HepG2 (cell line): ENCODE results near the gene RPL4. TPM values are rescaled to one million over a fixed set of nuclear protein-coding genes. Genes with fewer than 3 reads are reported as not detected.
A peak's percentile ranks its signal among the peaks of the same experiment; 100 is the strongest.
"Not testable (repeated sequence)": the region's sequence is repeated elsewhere in the genome, so short reads cannot be mapped to it uniquely, and the experiment has no call there.

ENCODE experiments used
- ATAC-seq: fragments of 200-7000 bp; cut with Tn5 transposase; 3 replicates; pipeline ENCODE4 v1.9.1; 2020; ENCODE audit warnings: mild to moderate bottlenecking, moderate library complexity
- BruUV-seq: library from RNA; stranded (reverse); fragments of 400-500 nt; replicated peaks from 2 replicates; lab custom pipeline; 2021; lab: Mats Ljungman, UMichigan
- CTCF ChIA-PET: fragments of 300-600 bp; formaldehyde crosslinking; extraction: SDS; loops from one replicate; lab custom pipeline; 2021; ENCODE audit warnings: low total read pairs, inconsistent platforms, low intra/inter-chr PET ratio; lab: Yijun Ruan, JAX
- POLR2A ChIA-PET: fragments of 350-600 bp; sonication (Branson Sonifier 250); formaldehyde crosslinking; loops from one replicate; lab custom pipeline; 2020; ENCODE audit warnings: antibody characterized with exemption, inconsistent platforms; lab: Yijun Ruan, JAX
- DNase-seq: peaks from one replicate; pipeline ENCODE4 v3.0.0-alpha.2; 2015; ENCODE audit warnings: low spot score
- FAIRE-seq: peaks from 3 replicates; lab custom pipeline; 2011; peaks lifted over from hg19 to GRCh38; lab: Jason Lieb, UNC
- H2AFZ ChIP-seq: one replicate; pipeline ENCODE4 v1.6.1; 2011; ENCODE audit warnings: low read length, inconsistent platforms
- H3K27ac ChIP-seq: fragments of 300-600 bp; 3 replicates; pipeline ENCODE4 v1.8.0; 2011; ENCODE audit warnings: mixed run types, mild to moderate bottlenecking, mixed read lengths, low read length, inconsistent platforms; ENCODE audit not compliant: insufficient read depth; ENCODE audit errors: extremely low read length
- H3K27me3 ChIP-seq, 2 experiments: fragments of 200-600 bp in 1 of 2; 2 replicates in 1 of 2; 3 replicates in 1 of 2; pipeline versions ENCODE4 v1.6.0 to v1.8.0; 2011; ENCODE audit warnings: low read length in 2 of 2, mild to moderate bottlenecking in 2 of 2, moderate library complexity in 2 of 2, inconsistent platforms in 1 of 2; ENCODE audit not compliant: insufficient read depth in 2 of 2, control insufficient read depth in 1 of 2
- H3K36me3 ChIP-seq, 2 experiments: fragments of 200-600 bp in 1 of 2; replicated peaks in 1 of 2; 2 replicates in 1 of 2; 3 replicates in 1 of 2; pipeline versions ENCODE4 v1.5.1 to v1.8.0; 2011; ENCODE audit warnings: low read length in 2 of 2, inconsistent platforms in 1 of 2; ENCODE audit not compliant: insufficient read depth in 2 of 2, control insufficient read depth in 1 of 2
- H3K4me1 ChIP-seq: 2 replicates; pipeline ENCODE4 v1.5.1; 2012; ENCODE audit warnings: low read length, inconsistent platforms; ENCODE audit not compliant: insufficient read depth
- H3K4me2 ChIP-seq: 2 replicates; pipeline ENCODE4 v1.6.0; 2011; ENCODE audit warnings: low read depth, low read length, inconsistent platforms
- H3K4me3 ChIP-seq, 3 experiments: fragments of 200-600 bp in 1 of 3; sonication (generic), shearing (Covaris generic) in 1 of 3; replicated peaks in 1 of 3; 2 replicates each; pipeline ENCODE4 v1.5.1; 2011 to 2016; ENCODE audit warnings: low read length in 3 of 3, inconsistent platforms in 2 of 3, low read depth in 2 of 3, mild to moderate bottlenecking in 2 of 3, control low read depth in 1 of 3, mixed read lengths in 1 of 3; ENCODE audit not compliant: insufficient read depth in 1 of 3
- H3K79me2 ChIP-seq: one replicate; pipeline ENCODE4 v1.6.1; 2011; ENCODE audit warnings: low read length, inconsistent platforms; ENCODE audit not compliant: insufficient read depth
- H3K9ac ChIP-seq: 2 replicates; pipeline ENCODE4 v1.6.0; 2011; ENCODE audit warnings: mild to moderate bottlenecking, low read depth, low read length, inconsistent platforms; ENCODE audit not compliant: insufficient read depth
- H3K9me3 ChIP-seq: 2 replicates; pipeline ENCODE4 v1.5.1; 2012; ENCODE audit warnings: mild to moderate bottlenecking, low read length
- H4K20me1 ChIP-seq: 2 replicates; pipeline ENCODE4 v1.6.0; 2011; ENCODE audit warnings: inconsistent platforms, mild to moderate bottlenecking, low read length, moderate library complexity; ENCODE audit not compliant: insufficient read depth
- CEBPB ChIP-seq: IDR thresholded peaks from 2 replicates; pipeline ENCODE4 v1.6.1; 2011; ENCODE audit warnings: low read depth, low read length, improper control_type of control experiment, borderline replicate concordance
- ISL2 ChIP-seq: sonication (generic); formaldehyde crosslinking; IDR thresholded peaks from 2 replicates; pipeline ENCODE4 v1.5.0; 2020; ENCODE audit warnings: missing genetic modification reagents
- WGBS: methylation state at CpG from one replicate; pipeline ENCODE4 v1.1.6; 2017; ENCODE audit warnings: low lambda C conversion rate; 5-methylcytosine and 5-hydroxymethylcytosine counted together
- in situ Hi-C: cut with HindIII; loops from 2 replicates; pipeline ENCODE4 v1.10.0; 2017; ENCODE audit warnings: low pct_unique_long_range_greater_than_20kb; ENCODE audit not compliant: extremely low pct_ligation_motif_present
- intact Hi-C: fragments of 100-400 bp; cut with micrococcal nuclease; formaldehyde crosslinking; loops from one replicate; pipeline ENCODE4 v1.10.0; 2022; ENCODE audit not compliant: unreplicated experiment
- polyA plus RNA-seq, 8 experiments: library from polyadenylated mRNA; depleted of rRNA in 3 of 8; stranded (reverse) in 7 of 8; unstranded in 1 of 8; fragments of >200 nt; fragmentation: Illumina TruSeq in 4 of 8; extraction: Trizol in 4 of 8; gene quantifications; 2 replicates each; pipeline versions ENCODE4 v1.2.1 to v1.2.3, GENCODE V29; 2011 to 2016; ENCODE audit warnings: low read depth in 4 of 8, missing spikeins in 1 of 8, mixed read lengths in 1 of 8; ENCODE audit not compliant: insufficient read depth in 1 of 8
- total RNA-seq, 5 experiments: library from RNA; depleted of rRNA; stranded (reverse); fragments of >200 nt; fragmentation: Illumina TruSeq; extraction: Trizol; gene quantifications; 2 replicates each; pipeline ENCODE4 v1.2.3, GENCODE V29; 2016; ENCODE audit warnings: low read depth in 1 of 5
- TF ChIP-seq, protein P1 (sequence below): sonication (generic); formaldehyde crosslinking; IDR thresholded peaks from 2 replicates; pipeline ENCODE4 v1.8.1; 2023; ENCODE audit warnings: mild to moderate bottlenecking, moderate library complexity, missing genetic modification reagents
- TF ChIP-seq, protein P2 (sequence below): sonication (generic); formaldehyde crosslinking; IDR thresholded peaks from 2 replicates; pipeline ENCODE4 v1.5.1; 2020; ENCODE audit warnings: missing genetic modification reagents, mild to moderate bottlenecking, borderline replicate concordance

RPL4 gene
- total and polyA plus RNA-seq, 2 of the 13 experiments (the other 11 are each of a cell fraction or from before 2014, with no cell fraction given) = 3,630 to 3,960 TPM

DNA sequence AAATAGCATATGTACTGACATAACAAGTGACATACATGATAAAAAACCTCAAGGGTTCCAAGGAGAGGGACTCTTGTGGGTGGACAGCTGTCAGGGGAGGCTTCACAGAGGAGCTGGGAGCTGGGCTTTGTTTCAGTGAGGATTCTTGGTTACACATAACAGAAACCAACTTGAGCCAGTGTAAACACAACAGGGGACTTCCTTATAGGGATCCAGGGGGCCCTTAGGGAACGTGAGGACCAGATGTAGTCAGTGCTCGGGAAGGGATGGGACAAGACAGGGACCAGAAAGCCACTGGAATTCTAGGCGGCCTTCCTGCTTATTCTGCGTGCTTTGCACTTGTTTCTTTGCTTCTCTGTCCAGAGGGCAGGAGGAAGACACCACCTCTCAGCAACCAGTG lies 42.0 kb downstream of the RPL4 start (continued):
- TF ChIP-seq, protein P1, sequence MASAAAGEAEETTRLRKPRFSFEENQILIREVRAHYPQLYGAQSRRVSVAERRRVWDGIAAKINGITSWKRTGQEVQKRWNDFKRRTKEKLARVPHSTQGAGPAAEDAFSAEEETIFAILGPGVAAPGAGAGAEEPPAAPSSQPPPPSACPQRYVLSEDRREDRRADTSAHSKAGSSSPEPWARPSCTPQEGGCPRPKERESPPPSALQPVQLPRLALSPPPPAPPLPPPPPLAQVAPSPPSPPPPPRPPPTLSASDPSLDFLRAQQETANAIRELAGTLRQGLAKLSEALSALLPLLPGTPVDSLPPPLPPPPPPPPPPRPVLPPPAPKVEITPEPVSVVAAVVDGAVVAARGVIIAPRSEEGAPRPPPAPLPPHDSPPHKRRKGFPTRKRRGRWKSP = no peak
- TF ChIP-seq, protein P2, sequence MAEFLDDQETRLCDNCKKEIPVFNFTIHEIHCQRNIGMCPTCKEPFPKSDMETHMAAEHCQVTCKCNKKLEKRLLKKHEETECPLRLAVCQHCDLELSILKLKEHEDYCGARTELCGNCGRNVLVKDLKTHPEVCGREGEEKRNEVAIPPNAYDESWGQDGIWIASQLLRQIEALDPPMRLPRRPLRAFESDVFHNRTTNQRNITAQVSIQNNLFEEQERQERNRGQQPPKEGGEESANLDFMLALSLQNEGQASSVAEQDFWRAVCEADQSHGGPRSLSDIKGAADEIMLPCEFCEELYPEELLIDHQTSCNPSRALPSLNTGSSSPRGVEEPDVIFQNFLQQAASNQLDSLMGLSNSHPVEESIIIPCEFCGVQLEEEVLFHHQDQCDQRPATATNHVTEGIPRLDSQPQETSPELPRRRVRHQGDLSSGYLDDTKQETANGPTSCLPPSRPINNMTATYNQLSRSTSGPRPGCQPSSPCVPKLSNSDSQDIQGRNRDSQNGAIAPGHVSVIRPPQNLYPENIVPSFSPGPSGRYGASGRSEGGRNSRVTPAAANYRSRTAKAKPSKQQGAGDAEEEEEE = no peak

DNA sequence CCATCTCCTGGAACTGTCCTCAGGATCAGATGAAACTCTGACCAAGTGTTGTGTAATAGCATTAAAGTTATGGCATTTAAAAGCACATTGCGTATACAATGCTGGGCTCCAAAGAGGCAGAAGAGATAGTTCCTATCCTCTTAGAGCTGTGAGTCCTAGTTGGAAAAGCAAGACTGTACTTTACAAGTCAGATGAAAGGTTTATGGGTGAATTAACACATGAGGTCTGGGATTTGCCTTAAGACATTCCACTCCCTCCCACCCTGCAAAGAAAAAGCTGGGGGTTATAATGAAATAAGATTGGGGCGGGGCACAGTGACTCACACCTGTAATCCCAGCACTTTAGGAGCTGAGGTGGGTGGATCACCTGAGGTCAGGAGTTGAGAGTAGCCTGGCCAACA lies 42.7 kb downstream of the RPL4 start:
- 100% methylated on average over 2 of the region's 2 CpGs for WGBS
- Histone ChIP-seq H3K27me3 (no peaks in the 10 kb centered on the region), H3K4me2 (no peak overlapping the region), H3K4me3 (no peak overlapping the region), H3K36me3 (peaks cover 4 to 9% of the 10 kb centered on the region in 2 experiments; a peak in 3 of 5 replicates), H3K79me2 (no peaks in the 10 kb centered on the region), H3K4me1 (peaks cover 8% of the 10 kb centered on the region), H4K20me1 (no peaks in the 10 kb centered on the region), H2AFZ (no peak overlapping the region), H3K9me3 (no peaks in the 10 kb centered on the region), H3K27ac (no peak overlapping the region), H3K9ac (no peak overlapping the region)
- TF ChIP-seq ISL2 (CRISPR knock-in tag) = no peak
- TF ChIP-seq CEBPB = peak; percentile 49; the same call in 1 of the 2 replicates
- BruUV-seq = no TSS peak
- POLR2A ChIA-PET = no interaction called here
- no peak for DNase-seq
- ATAC-seq = no peak
- no peak for FAIRE-seq
- in situ Hi-C loops = no loop called here
- CTCF ChIA-PET = no interaction called here
- intact Hi-C loops = no loop called here

DNA sequence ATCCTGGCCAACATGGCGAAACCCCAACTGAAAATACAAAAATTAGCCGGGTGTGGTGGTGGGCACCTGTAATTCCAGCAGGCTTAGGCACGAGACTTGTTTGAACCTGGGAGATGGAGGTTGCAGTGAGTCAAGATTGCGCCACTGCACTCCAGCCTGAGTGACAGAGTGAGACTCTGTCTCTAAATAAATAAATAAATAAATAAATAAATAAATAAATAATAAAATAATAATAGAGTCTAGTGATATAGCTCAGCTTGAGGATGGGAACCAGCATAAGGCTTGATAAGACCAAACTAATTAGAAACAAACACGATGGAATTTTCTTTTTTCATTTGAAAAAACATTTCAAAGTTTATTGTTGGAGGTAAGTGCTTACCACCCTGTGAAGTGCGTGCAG lies 43.4 kb downstream of the RPL4 start:
- BruUV-seq, H3K4me1 ChIP-seq, H3K9me3 ChIP-seq, in situ Hi-C loops, H3K36me3 ChIP-seq, H3K27me3 ChIP-seq, ATAC-seq, intact Hi-C loops, DNase-seq, H4K20me1 ChIP-seq, POLR2A ChIA-PET, FAIRE-seq, H3K79me2 ChIP-seq, H3K27ac ChIP-seq, H3K4me2 ChIP-seq, H3K9ac ChIP-seq, CTCF ChIA-PET, H3K4me3 ChIP-seq, H2AFZ ChIP-seq: not testable (repeated sequence)
- 97% methylated on average over 6 of the region's 6 CpGs for WGBS
